ENCODE results near the gene RETREG3.
A peak's percentile ranks its signal among the peaks of the same experiment; 100 is the strongest.

GRCh38 chr17:42578282-42578869 is 30.8 kb downstream of the RETREG3 start:
- TF ChIP-seq CTCF (IDR thresholded peaks at IDR 0.05 in 2 of 3, conservative IDR thresholded peaks at IDR 0.05 in 1 of 3; ENCODE audit: borderline replicate concordance in 1 of 3, insufficient read depth in 1 of 3, low read depth in 2 of 3, low read length in 2 of 3) = peak; percentile 80 to 90 (median 88)
- no peak; the same call in 1 of the 2 replicates for TF ChIP-seq MAX (IDR thresholded peaks at IDR 0.05)
